ENCODE results near the gene ATP9B. TPM values are rescaled to one million over a fixed set of nuclear protein-coding genes. Genes with fewer than 3 reads are reported as not detected.

ATP9B gene
- total and polyA plus RNA-seq, 9 donors = 19.9 to 72.1 (median 43.2) TPM

- TF ChIP-seq EP300 (IDR thresholded peaks at IDR 0.05) (no peak), POLR2A (IDR thresholded peaks at IDR 0.05) (no peak), CTCF (IDR thresholded peaks at IDR 0.05) (no peak)
- Histone ChIP-seq H3K4me3 (no peak overlapping the region), H3K27ac (no peak overlapping the region), H3K36me3 (no peaks in the 10 kb centered on the region), H3K9me3 (no peaks in the 10 kb centered on the region), H3K4me1 (ENCODE audit: insufficient read depth) (peaks cover 2% of the 10 kb centered on the region), H3K27me3 (no peaks in the 10 kb centered on the region)
- peak in 2 of 5 donors; percentile 39 to 47 for DNase-seq
- intact Hi-C loops (cut with DNase I) = loop anchor here (2.0 to 5.0 kb wide), 4 partner anchors 147 to 262 kb away; no protein-coding TSS in a partner anchor
- 91 to 93% (median 92%) methylated on average over 40 of the region's 40 CpGs for WGBS, 3 donors
Measured at GRCh38 chr18:79379931-79380815, 311.0 kb downstream of the ATP9B start.

GRCh38 chr18:79380816-79381806, 311.9 kb downstream of the ATP9B start:
- Histone ChIP-seq H3K36me3 (no peaks in the 10 kb centered on the region), H3K27me3 (no peaks in the 10 kb centered on the region), H3K4me3 (no peak overlapping the region), H3K4me1 (ENCODE audit: insufficient read depth) (peaks cover 6% of the 10 kb centered on the region), H3K27ac (no peak overlapping the region), H3K9me3 (no peaks in the 10 kb centered on the region)
- TF ChIP-seq EP300 (IDR thresholded peaks at IDR 0.05) (no peak), CTCF (IDR thresholded peaks at IDR 0.05) (peak; percentile 62 to 81 (median 71))
- intact Hi-C loops (cut with DNase I) = loop anchor here (2.0 to 5.0 kb wide), 4 partner anchors 146 to 261 kb away; no protein-coding TSS in a partner anchor
- WGBS, 3 donors = 49 to 56% (median 56%) methylated on average over 29 to 30 of the region's 30 CpGs
- DNase-seq = peak; percentile 57 to 83 (median 80)

GRCh38 chr18:79381811-79382311, 312.7 kb downstream of the ATP9B start:
- Histone ChIP-seq H3K4me1 (ENCODE audit: insufficient read depth) (peaks cover 8% of the 10 kb centered on the region), H3K36me3 (no peaks in the 10 kb centered on the region)
- intact Hi-C loops (cut with DNase I) = loop anchor here (2.0 to 5.0 kb wide), 4 partner anchors 145 to 260 kb away; no protein-coding TSS in a partner anchor

DNA sequence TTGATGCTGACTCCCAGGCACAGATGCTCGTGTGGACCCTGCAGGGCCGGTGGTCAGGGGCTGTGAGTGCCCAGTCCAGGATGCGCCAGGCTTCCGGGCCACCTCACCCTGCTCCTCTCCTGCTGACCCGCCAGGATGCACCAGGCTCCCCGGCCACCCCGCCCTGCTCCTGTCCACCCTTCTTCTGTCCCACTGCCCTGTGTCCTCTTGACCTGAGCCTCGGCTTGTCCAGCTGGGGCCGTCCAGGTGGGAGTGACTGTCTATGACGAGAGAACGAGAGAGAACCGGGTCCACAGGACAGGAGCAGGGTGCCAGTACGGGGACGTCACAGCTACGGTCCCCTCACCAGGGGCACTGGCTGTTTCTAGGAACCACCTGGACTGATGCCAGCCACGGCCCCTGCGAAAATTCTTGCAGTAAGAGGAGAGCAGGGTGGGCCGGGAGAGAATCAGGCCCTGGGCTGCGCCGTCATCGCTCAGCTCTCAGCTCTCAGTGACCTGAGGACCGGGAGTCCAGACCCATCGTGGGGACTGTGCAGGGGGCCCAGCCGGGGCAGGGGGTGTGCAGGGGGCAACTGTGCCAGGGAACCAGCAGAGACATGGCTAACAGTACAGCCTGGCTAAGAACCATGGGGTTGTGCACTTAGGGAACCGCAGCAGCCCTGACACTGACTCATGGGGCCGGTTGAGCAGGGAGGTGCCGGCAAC, 313.6 kb downstream of the ATP9B start:
- peaks cover 8% of the 10 kb centered on the region for H3K4me1 ChIP-seq (ENCODE audit: insufficient read depth)
- H3K27me3 ChIP-seq = no peaks in the 10 kb centered on the region
- no peak overlapping the region for H3K27ac ChIP-seq
- no peaks in the 10 kb centered on the region for H3K36me3 ChIP-seq
- no peaks in the 10 kb centered on the region for H3K9me3 ChIP-seq
- peak in 1 of 5 donors; percentile 31 for DNase-seq
- no peak overlapping the region for H3K4me3 ChIP-seq
- WGBS, 3 donors = 47 to 71% (median 69%) methylated on average over 27 of the region's 27 CpGs
- TF ChIP-seq EP300 (IDR thresholded peaks at IDR 0.05) = no peak
- TF ChIP-seq POLR2A (IDR thresholded peaks at IDR 0.05) = no peak
- no peak for TF ChIP-seq CTCF (IDR thresholded peaks at IDR 0.05)
- intact Hi-C loops (cut with DNase I) = loop anchor here in 2 of 4 donors (5.0 kb wide), 2 partner anchors 144 to 259 kb away; no protein-coding TSS in a partner anchor

More at GRCh38 chr18:79381811-79382311, 312.7 kb downstream of the ATP9B start:
- WGBS, 3 donors = 69 to 79% (median 78%) methylated on average over 16 of the region's 16 CpGs
- Histone ChIP-seq H3K27me3 (no peaks in the 10 kb centered on the region), H3K4me3 (no peak overlapping the region), H3K9me3 (no peaks in the 10 kb centered on the region), H3K27ac (no peak overlapping the region)
- TF ChIP-seq EP300 (IDR thresholded peaks at IDR 0.05) = no peak
- peak in 1 of 5 donors; percentile 14 for DNase-seq

All from ovary (tissue), 9 donors.